ENCODE measurements around the gene POLD1.
"Not testable (repeated sequence)": the region's sequence is repeated elsewhere in the genome, so short reads cannot be mapped to it uniquely, and the experiment has no call there.

The POLD1 gene

DNA sequence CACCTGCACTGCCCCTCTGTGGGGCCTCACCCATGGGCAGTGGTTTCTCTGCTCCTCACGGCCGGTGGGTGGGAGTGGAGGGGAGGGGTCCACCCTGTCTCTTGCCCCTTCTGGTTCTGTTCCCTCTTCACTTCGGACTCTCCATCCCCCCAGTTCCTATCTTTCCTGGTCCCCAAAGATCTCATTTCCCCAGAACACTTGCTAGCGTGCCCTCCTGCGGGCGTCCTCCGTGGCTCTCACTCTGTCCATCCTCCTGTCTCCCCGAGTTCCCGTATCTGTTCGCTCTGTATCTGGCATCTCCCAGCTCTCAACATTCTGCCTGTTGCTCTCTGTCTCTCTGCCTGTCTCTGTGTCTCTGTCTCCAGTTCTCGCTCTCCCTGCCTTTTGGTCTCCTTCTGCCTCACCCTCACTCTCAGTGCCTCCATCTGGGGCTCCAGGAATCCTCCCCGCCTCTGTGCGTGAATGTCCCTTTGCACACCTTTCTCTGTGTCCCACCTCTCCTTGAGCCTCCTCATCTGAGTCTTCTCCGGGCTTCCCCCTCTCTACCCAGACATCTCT is 35.0 kb downstream of the POLD1 start:
- DNase-seq = no peak

DNA sequence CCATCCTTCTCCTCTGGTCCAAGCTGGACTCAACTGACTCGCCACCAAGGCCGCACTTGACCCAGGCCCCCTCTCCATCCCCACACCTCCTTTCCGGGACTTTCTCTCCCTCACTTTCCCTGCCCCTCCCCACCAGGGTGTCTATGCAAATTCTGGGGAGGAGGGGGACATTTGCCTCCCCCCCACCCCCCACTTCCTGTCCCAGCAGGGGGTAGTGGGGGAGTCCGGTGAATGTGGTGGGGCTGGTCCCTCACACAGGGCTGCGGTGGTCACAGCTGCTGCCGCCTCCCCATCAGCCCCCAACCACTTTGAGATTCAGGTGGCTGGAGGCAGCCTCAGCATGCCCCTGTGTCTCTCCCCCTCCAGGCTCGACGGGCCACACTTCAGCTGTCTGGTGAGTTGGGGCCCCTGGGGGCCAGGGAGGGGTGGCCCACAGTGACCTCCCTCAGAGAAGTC is 35.5 kb downstream of the POLD1 start:
- DNase-seq = no peak

- no peak for DNase-seq
Observed at GRCh38 chr19:50420127-50420526, 36.0 kb downstream of the POLD1 start.

DNA sequence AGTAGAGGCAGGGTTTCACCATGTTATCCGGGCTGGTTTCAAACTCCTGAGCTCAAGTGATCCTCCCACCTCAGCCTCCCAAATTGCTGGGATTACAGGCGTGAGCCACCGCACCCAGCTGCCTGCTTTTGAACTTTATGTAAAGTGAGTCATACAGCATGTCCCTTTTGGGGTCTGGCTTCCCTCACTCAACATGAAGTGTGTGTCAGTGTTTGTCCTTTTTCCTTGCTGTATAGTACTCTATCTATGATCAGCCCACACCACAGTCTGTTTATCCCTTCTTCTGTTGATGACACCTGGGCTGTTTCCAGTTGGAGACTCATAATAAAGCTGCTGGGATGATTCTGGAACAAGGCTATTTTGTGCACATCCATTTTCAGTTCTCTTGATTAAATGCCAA is 36.7 kb downstream of the POLD1 start:
- no peak for DNase-seq

DNA sequence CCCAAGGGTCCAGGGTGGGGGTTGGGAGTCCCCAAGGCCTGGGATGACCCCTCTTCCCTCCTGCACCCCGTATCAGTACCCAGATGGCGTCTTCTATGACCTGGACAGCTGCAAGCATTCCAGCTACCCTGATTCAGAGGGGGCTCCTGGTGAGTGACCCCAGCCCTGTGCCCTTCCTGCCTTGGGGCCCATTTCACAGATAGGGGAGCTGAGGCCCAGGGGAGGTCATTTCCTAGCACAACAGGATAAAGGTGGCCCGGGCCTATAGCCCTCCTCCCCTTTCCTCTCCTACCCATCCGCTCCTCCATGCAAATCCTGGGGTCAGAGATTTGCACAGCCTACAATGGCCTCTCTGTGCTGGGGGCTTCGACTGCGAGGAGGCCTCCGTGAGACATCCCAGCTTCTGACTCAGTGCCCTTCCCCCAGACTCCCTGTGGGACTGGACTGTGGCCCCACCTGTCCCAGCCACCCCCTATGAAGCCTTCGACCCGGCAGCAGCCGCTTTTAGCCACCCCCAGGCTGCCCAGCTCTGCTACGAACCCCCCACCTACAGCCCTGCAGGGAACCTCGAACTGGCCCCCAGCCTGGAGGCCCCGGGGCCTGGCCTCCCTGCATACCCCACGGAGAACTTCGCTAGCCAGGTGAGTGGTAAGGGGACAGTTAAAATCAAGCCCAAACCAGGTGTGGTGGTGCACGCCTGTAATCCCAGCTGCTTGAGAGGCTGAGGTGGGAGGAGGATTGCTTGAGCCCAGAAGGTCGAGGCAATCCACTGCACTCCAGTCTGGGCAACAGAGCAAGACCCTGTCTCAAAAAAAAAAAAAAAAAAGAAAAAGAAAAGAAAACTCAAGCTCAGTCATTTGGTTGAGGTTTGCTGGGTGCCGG is 38.5 kb downstream of the POLD1 start:
- no peak for DNase-seq

- DNase-seq = no peak
Observed at GRCh38 chr19:50423279-50424113, 39.3 kb downstream of the POLD1 start.

DNA sequence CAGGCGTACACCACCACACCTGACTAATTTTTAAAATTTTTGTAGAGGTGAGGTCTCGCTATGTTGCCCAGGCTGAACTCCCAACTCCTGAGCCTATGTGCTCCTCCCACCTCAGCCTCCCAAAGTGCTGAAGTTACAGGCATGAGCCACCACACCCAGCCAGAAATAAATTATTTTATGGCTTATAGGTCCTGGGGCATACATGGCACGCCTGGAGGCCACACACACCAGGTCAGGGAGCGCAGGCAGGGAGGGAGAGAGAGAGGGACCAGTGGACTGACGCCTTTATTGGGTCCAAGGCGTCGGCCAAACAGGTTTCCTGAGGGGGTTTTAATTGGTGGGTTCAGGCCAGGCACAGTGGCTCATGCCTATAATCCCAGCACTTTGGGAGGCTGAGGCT is 41.4 kb downstream of the POLD1 start:
- DNase-seq = no peak

- DNase-seq = no peak
Observed at GRCh38 chr19:50427318-50427925, 43.3 kb downstream of the POLD1 start.

GRCh38 chr19:50427997-50428425 is 43.9 kb downstream of the POLD1 start:
- no peak for DNase-seq

DNA sequence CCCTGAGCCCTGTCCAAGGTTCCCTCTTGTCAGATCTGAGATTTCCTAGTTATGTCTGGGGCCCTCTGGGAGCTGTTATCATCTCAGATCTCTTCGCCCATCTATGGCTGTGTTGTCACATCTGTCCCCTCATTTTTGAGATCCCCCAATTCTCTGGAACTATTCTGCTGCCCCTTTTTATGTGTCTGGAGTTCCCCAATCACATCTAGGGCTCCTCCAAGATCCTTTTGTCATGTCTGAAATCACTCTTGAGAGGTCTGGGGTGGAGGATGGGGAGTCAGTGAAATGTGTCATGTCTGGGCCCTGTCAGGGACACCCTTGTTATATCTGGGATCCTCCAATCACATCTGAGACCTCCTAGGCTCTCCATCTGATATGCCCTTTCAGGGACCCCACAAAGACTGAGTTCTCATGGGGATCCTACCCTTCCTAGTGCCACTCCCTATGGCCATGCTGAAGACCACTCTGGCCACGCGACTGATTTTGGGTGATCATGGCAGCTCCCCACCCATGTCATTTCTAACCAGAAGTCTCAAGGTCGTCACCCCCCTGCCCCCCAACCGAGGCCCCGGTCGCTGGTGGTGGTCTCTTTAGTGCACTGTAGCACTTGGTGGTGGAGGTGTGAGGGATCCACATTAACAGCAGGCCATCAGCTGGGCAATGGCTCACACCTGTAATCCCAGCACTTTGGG is 44.8 kb downstream of the POLD1 start:
- DNase-seq = no peak

GRCh38 chr19:50430888-50431342 is 46.8 kb downstream of the POLD1 start:
- DNase-seq = no peak

GRCh38 chr19:50431343-50432220 is 47.4 kb downstream of the POLD1 start:
- DNase-seq = peak; percentile 19

DNA sequence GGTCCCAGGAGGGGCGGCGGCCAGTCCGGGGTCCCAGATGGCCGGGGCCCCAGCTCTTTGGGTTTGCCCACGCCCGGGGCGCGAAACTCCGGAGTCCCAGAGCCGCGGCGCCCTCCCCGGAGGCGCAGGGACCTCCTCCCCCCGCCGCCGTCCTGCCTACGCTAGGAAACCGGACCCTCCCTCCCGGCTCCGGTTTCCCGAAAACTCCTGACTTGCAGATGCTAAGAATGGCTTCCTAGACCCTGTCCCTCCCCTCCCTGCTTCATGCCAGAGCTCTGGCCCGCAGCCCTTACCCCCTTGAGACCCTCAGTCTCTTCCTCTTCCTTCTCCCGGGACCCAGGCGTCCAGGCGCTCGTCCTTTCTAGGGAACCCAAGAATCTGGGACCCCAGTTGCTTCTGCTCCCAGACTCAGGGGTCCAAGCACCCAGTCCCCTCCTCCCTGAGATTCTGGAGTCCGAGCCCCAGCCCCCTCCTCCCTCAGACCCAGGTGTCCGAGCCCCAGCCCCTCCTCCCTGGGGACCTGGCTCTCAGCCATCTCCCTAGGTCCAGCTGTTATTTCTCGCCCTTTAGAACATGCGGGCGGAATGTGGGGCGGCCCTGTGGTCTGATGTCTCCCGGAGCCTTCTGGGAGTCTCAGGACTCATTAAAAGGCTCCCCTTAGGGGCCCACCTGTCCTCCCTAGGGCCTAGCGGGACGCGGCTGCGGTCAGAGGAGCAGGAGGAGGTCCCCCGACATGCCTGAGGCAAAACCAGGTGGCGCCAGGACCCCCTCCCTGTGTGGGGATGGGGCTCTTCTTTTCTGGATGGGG is 48.3 kb downstream of the POLD1 start, which contains the start of gene MYBPC2:
Gene MYBPC2 (plus strand): TSS at position 672 of the 808 bp plus-strand sequence. CDS start 62 bp downstream, at position 734.
- no peak for DNase-seq

- no peak for DNase-seq
Observed at GRCh38 chr19:50433201-50434180, 49.3 kb downstream of the POLD1 start.

DNA sequence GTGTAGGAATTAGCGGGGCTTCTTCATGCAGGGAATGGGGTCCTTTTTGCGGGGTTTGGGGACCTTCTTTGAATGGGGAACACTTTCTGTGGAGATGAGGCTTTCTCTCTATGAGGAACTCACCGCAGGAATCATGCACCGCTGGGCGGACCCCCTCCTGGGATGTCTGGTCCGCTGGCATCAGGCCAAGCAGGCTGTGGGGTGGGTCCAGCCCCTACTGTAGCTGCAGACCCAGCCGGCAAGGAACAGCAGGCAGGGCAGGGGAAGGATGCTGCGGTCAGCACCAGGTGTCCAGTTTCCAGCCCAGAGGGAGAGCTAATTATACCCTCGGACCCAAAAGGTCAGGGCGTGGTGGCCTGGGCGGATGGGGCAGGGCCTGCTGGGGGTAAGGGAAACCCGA is 50.4 kb downstream of the POLD1 start:
- DNase-seq = no peak

DNA sequence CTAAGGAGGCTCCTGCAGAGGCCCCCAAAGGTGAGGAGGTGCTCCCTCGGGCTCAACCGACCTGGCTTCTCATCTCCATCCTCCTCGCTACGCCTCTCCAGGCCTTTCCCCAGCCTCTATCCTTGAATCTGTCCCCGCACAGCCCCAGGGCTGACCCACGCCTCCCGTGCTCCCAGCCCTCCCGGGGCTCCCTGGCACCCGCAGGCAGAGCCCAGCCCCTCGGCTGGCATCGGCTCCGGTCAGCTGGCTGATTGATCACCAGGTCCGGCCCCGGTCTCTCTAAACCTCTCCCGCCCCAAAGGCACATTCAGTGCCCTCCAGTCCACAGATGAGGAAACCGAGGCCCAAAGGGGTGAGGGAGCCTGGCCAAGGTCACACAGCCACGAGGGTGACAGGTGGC is 51.1 kb downstream of the POLD1 start:
- DNase-seq = no peak

DNA sequence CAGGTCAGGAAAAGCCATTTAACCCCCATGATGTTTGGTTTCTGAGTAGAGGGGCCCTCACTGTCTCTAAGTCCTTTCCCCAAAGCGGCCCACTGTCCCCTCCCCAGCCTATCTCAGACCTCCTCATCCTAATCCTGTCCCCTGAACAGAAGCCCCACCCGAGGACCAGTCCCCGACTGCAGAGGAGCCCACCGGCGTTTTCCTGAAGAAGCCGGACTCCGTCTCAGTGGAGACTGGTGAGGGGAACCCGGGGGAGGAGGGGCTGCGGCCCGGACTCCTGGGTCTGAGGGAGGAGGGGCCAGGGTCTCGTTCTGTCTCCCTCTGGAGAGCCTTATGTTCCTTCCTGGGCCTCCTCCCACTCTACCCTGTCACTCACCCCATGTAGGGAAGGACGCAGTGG is 51.5 kb downstream of the POLD1 start:
- DNase-seq = no peak

DNA sequence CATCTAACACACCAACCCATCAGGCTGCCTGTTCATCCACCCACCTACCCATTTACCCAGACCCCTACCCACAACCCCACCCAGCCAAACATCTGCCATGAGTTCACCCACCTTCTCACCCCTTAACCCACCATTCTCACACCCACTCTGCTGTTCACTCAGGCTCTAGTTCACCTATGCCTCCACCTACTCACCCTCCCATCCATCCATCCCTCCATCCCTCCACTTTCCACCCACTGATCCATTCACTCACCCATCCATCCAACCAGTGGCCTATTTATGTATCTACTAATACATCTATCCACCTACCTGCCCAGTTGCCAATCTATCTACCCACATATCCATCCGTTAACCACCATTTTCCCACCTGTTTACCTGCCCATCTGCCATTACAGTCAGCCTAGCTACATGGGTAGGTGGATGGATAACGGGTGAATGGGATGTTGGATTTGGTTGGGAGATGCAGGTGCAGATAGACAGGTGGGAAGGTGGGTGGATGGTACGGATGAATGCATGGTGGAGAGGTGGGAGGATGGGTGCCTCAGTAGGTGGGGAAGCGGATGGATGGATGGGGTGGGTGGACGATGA is 53.8 kb downstream of the POLD1 start:
- DNase-seq = no peak

DNA sequence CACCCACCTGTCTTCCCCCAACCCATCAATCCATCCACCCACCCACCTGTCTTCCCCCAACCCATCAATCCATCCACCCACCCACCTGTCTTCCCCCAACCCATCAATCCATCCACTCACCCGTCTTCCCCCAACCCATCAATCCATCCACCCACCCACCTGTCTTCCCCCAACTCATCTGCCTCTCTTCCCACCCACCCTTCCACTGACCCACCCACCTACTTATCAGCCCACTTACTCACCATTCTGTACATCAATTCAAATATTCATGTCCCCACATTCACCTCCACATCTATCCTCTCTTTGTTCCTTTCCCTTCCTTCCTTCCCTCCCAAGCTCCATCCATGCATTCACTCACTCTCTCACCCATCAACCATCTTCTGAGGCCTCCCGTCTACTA is 55.0 kb downstream of the POLD1 start:
- not testable (repeated sequence) for DNase-seq

All from NCI-H446 treated with DMSO at 0.1 percent for 48 hours (cell line).